Measurements from ENCODE around the gene SLAMF1. TPM values are rescaled to one million over a fixed set of nuclear protein-coding genes. Genes with fewer than 3 reads are reported as not detected.
"Not testable (repeated sequence)": the region's sequence is repeated elsewhere in the genome, so short reads cannot be mapped to it uniquely, and the experiment has no call there.

Gene SLAMF1
- total RNA-seq, 4 donors from 2014 or later: 1.5 to 18.0 (median 1.5) TPM

- ATAC-seq (ENCODE audit: low FRiP score) (no peak), DNase-seq (ENCODE audit: low spot score) (no peak)
These were observed 6.2 kb upstream of the SLAMF1 start for GRCh38 chr1:160652924-160653619.

GRCh38 chr1:160652065-160652641 is 5.3 kb upstream of the SLAMF1 start:
- DNase-seq (ENCODE audit: low spot score); ATAC-seq (ENCODE audit: low FRiP score): not testable (repeated sequence)

More at GRCh38 chr1:160652924-160653619, 6.2 kb upstream of the SLAMF1 start:
- TF ChIP-seq CTCF (IDR thresholded peaks at IDR 0.05): no peak

GRCh38 chr1:160651433-160652064 is 4.7 kb upstream of the SLAMF1 start:
- DNase-seq (ENCODE audit: low spot score) (no peak), ATAC-seq (ENCODE audit: low FRiP score) (no peak)

GRCh38 chr1:160647329-160647720 is 481 bp upstream of the SLAMF1 start:
- DNase-seq (ENCODE audit: low spot score): no peak
- no peak for ATAC-seq (ENCODE audit: low FRiP score)
- no peak for TF ChIP-seq CTCF (IDR thresholded peaks at IDR 0.05)

More at GRCh38 chr1:160651433-160652064, 4.7 kb upstream of the SLAMF1 start:
- TF ChIP-seq CTCF (IDR thresholded peaks at IDR 0.05): no peak

- no peak for TF ChIP-seq CTCF (IDR thresholded peaks at IDR 0.05)
- DNase-seq (ENCODE audit: low spot score): no peak
These were observed 664 bp downstream of the SLAMF1 start for GRCh38 chr1:160646180-160646579.

GRCh38 chr1:160645386-160646130 is 1.3 kb downstream of the SLAMF1 start:
- no peak for TF ChIP-seq CTCF (IDR thresholded peaks at IDR 0.05)
- ATAC-seq (ENCODE audit: low FRiP score) (no peak), DNase-seq (ENCODE audit: low spot score) (no peak)

More at GRCh38 chr1:160646180-160646579, 664 bp downstream of the SLAMF1 start:
- no peak for ATAC-seq (ENCODE audit: low FRiP score)

GRCh38 chr1:160644399-160644798 is 2.4 kb downstream of the SLAMF1 start:
- DNase-seq (ENCODE audit: low spot score): no peak
- no peak for TF ChIP-seq CTCF (IDR thresholded peaks at IDR 0.05)

More at GRCh38 chr1:160644399-160644798, 2.4 kb downstream of the SLAMF1 start:
- no peak for ATAC-seq (ENCODE audit: low FRiP score)
